ENCODE measurements around the gene CYB5R2. TPM values are rescaled to one million over a fixed set of nuclear protein-coding genes. Genes with fewer than 3 reads are reported as not detected.

Gene CYB5R2
- total RNA-seq, 1 experiment from 2014 or later: 40.3 TPM

GRCh38 chr11:7628660-7629059 lies 44.6 kb downstream of the CYB5R2 start:
- CTCF ChIA-PET: interaction anchor here (1.7 kb wide), 1 partner anchor 57 kb away, joined by 6 read pairs; no protein-coding TSS in a partner anchor

GRCh38 chr11:7622721-7623120 lies 50.6 kb downstream of the CYB5R2 start:
- DNase-seq (ENCODE audit: low spot score) (no peak), ATAC-seq (no peak)
- Mint-ChIP-seq H3K27me3 (ENCODE audit: low read depth) (no peaks in the 10 kb centered on the region), H3K36me3 (peaks cover 8% of the 10 kb centered on the region), H3K27ac (no peak overlapping the region), H3K9me3 (no peaks in the 10 kb centered on the region), H3K4me3 (no peak overlapping the region), H3K4me1 (peaks cover 34% of the 10 kb centered on the region)
- ChIA-PET POLR2A (no interaction called here), CTCF (interaction anchor here (1.0 to 1.1 kb wide), 2 partner anchors 43 to 51 kb away, joined by 3 to 5 read pairs; no protein-coding TSS in a partner anchor)
- TF ChIP-seq NFYB (CRISPR knock-in tag; conservative IDR thresholded peaks at IDR 0.05; ENCODE audit: low read depth) (no peak), USF2 (CRISPR knock-in tag; IDR thresholded peaks at IDR 0.05) (no peak), IRF2 (CRISPR knock-in tag; IDR thresholded peaks at IDR 0.05; ENCODE audit: borderline replicate concordance, low read depth) (no peak), RELA (CRISPR knock-in tag; IDR thresholded peaks at IDR 0.05; ENCODE audit: borderline replicate concordance) (no peak), CTCF (IDR thresholded peaks at IDR 0.05) (no peak), ZNF425 (CRISPR knock-in tag; conservative IDR thresholded peaks at IDR 0.05) (no peak)

More at GRCh38 chr11:7628660-7629059, 44.6 kb downstream of the CYB5R2 start:
- no peak overlapping the region for H3K4me3 Mint-ChIP-seq
- TF ChIP-seq NR3C1 (CRISPR knock-in tag; conservative IDR thresholded peaks at IDR 0.05; ENCODE audit: low read depth) (no peak), AFF4 (CRISPR knock-in tag; IDR thresholded peaks at IDR 0.05; ENCODE audit: borderline replicate concordance) (no peak), IRF1 (CRISPR knock-in tag; IDR thresholded peaks at IDR 0.05) (no peak), EMX1 (CRISPR knock-in tag; IDR thresholded peaks at IDR 0.05) (no peak), MAX (CRISPR knock-in tag; IDR thresholded peaks at IDR 0.05) (no peak), HMGXB4 (CRISPR knock-in tag; IDR thresholded peaks at IDR 0.05) (no peak), ZNF219 (CRISPR knock-in tag; IDR thresholded peaks at IDR 0.05; ENCODE audit: borderline replicate concordance) (no peak), MXD4 (CRISPR knock-in tag; IDR thresholded peaks at IDR 0.05; ENCODE audit: borderline replicate concordance) (no peak), E2F1 (CRISPR knock-in tag; IDR thresholded peaks at IDR 0.05) (no peak)
- DNase-seq (ENCODE audit: low spot score) (no peak), ATAC-seq (no peak)
- no peak overlapping the region for H3K27ac Mint-ChIP-seq
- POLR2A ChIA-PET: no interaction called here
- H3K4me1 Mint-ChIP-seq: no peaks in the 10 kb centered on the region
- H3K27me3 Mint-ChIP-seq (ENCODE audit: low read depth): no peaks in the 10 kb centered on the region
- no peaks in the 10 kb centered on the region for H3K9me3 Mint-ChIP-seq
- peaks cover 7% of the 10 kb centered on the region for H3K36me3 Mint-ChIP-seq
